ENCODE results near the gene EML4. TPM values are rescaled to one million over a fixed set of nuclear protein-coding genes. Genes with fewer than 3 reads are reported as not detected.

Gene EML4
- total and polyA plus RNA-seq, 2 of the 13 experiments (the other 11 are each of a cell fraction or from before 2014, with no cell fraction given) = 243 to 476 TPM

DNA sequence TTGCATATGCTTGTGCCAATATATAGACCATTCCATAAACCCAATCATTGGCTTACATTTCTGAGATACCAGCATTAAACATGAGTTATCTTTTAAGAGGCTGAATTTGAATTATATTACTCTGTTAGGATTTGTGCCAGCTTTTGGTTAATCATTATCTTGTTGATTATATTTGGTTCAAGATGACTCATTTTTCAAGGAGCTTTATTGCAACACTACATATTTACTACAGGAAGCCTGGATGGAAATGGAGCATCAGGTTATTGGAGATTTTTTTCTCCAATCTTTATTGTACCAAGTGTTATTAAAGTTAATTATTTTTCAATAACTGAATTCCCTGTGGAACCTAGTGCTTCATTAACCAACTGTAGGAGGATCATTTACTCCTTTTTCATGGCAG, 26.4 kb downstream of the EML4 start (continued):
- TF ChIP-seq, protein P1, sequence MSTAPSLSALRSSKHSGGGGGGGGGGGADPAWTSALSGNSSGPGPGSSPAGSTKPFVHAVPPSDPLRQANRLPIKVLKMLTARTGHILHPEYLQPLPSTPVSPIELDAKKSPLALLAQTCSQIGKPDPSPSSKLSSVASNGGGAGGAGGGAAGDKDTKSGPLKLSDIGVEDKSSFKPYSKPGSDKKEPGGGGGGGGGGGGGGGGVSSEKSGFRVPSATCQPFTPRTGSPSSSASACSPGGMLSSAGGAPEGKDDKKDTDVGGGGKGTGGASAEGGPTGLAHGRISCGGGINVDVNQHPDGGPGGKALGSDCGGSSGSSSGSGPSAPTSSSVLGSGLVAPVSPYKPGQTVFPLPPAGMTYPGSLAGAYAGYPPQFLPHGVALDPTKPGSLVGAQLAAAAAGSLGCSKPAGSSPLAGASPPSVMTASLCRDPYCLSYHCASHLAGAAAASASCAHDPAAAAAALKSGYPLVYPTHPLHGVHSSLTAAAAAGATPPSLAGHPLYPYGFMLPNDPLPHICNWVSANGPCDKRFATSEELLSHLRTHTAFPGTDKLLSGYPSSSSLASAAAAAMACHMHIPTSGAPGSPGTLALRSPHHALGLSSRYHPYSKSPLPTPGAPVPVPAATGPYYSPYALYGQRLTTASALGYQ (CRISPR knock-in tag; IDR thresholded peaks at IDR 0.05) = peak; percentile 73
- no peak for TF ChIP-seq ZFP36L1 (CRISPR knock-in tag; IDR thresholded peaks at IDR 0.05)
- TF ChIP-seq GATAD1 (CRISPR knock-in tag; IDR thresholded peaks at IDR 0.05) = no peak
- peak; percentile 70; the same call in 1 of the 2 replicates for TF ChIP-seq DPF2 (CRISPR knock-in tag; IDR thresholded peaks at IDR 0.05; ENCODE audit: borderline replicate concordance, low read depth)
- 0 out of 2 replicates have a peak, but pooled peaks have one; percentile 44 for TF ChIP-seq ONECUT2 (CRISPR knock-in tag; IDR thresholded peaks at IDR 0.05)
- peak; percentile 39; the same call in 1 of the 2 replicates for TF ChIP-seq ATF1 (CRISPR knock-in tag; IDR thresholded peaks at IDR 0.05)
- peak; percentile 96 for TF ChIP-seq MBD4 (IDR thresholded peaks at IDR 0.05; ENCODE audit: borderline replicate concordance, low read length)
- TF ChIP-seq, protein P2, sequence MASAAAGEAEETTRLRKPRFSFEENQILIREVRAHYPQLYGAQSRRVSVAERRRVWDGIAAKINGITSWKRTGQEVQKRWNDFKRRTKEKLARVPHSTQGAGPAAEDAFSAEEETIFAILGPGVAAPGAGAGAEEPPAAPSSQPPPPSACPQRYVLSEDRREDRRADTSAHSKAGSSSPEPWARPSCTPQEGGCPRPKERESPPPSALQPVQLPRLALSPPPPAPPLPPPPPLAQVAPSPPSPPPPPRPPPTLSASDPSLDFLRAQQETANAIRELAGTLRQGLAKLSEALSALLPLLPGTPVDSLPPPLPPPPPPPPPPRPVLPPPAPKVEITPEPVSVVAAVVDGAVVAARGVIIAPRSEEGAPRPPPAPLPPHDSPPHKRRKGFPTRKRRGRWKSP (CRISPR knock-in tag; IDR thresholded peaks at IDR 0.05) = peak; percentile 45; the same call in 1 of the 2 replicates
- TF ChIP-seq NR2F6 (IDR thresholded peaks at IDR 0.05) = peak; percentile 80
- peak; percentile 75 for TF ChIP-seq NR2F6 (CRISPR knock-in tag; IDR thresholded peaks at IDR 0.05)
- TF ChIP-seq JUN (CRISPR knock-in tag; IDR thresholded peaks at IDR 0.05) = 0 out of 2 replicates have a peak, but pooled peaks have one; percentile 73
- no peak for TF ChIP-seq CAMTA2 (CRISPR knock-in tag; IDR thresholded peaks at IDR 0.05; ENCODE audit: borderline replicate concordance)
- TF ChIP-seq ZNF674 (CRISPR knock-in tag; IDR thresholded peaks at IDR 0.05; ENCODE audit: low read depth) = no peak
- TF ChIP-seq, protein P3, sequence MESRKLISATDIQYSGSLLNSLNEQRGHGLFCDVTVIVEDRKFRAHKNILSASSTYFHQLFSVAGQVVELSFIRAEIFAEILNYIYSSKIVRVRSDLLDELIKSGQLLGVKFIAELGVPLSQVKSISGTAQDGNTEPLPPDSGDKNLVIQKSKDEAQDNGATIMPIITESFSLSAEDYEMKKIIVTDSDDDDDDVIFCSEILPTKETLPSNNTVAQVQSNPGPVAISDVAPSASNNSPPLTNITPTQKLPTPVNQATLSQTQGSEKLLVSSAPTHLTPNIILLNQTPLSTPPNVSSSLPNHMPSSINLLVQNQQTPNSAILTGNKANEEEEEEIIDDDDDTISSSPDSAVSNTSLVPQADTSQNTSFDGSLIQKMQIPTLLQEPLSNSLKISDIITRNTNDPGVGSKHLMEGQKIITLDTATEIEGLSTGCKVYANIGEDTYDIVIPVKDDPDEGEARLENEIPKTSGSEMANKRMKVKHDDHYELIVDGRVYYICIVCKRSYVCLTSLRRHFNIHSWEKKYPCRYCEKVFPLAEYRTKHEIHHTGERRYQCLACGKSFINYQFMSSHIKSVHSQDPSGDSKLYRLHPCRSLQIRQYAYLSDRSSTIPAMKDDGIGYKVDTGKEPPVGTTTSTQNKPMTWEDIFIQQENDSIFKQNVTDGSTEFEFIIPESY (CRISPR knock-in tag; IDR thresholded peaks at IDR 0.05) = no peak
- TF ChIP-seq KLF13 (CRISPR knock-in tag; IDR thresholded peaks at IDR 0.05) = no peak
- TF ChIP-seq SRF (IDR thresholded peaks at IDR 0.05; ENCODE audit: low read depth, low read length) = no peak
- TF ChIP-seq ZNF776 (CRISPR knock-in tag; IDR thresholded peaks at IDR 0.05) = no peak
- no peak for TF ChIP-seq HMGA1 (CRISPR knock-in tag; conservative IDR thresholded peaks at IDR 0.05)
- no peak for TF ChIP-seq AGO1 (IDR thresholded peaks at IDR 0.05; ENCODE audit: low read depth, low read length, poor library complexity, severe bottlenecking)
- peak; percentile 76 for TF ChIP-seq SIX1 (CRISPR knock-in tag; IDR thresholded peaks at IDR 0.05; ENCODE audit: borderline replicate concordance)
- no peak for TF ChIP-seq PHF21A (CRISPR knock-in tag; IDR thresholded peaks at IDR 0.05)
- peak; percentile 61; the same call in 1 of the 2 replicates for TF ChIP-seq ZKSCAN8 (CRISPR knock-in tag; IDR thresholded peaks at IDR 0.05; ENCODE audit: borderline replicate concordance)
- TF ChIP-seq, protein P4, sequence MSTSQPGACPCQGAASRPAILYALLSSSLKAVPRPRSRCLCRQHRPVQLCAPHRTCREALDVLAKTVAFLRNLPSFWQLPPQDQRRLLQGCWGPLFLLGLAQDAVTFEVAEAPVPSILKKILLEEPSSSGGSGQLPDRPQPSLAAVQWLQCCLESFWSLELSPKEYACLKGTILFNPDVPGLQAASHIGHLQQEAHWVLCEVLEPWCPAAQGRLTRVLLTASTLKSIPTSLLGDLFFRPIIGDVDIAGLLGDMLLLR (CRISPR knock-in tag; IDR thresholded peaks at IDR 0.05) = no peak
- TF ChIP-seq SOX6 (IDR thresholded peaks at IDR 0.05) = no peak
- peak; percentile 66; the same call in 1 of the 2 replicates for TF ChIP-seq SOX6 (CRISPR knock-in tag; IDR thresholded peaks at IDR 0.05)

Measured in HepG2 (cell line).